Upper lobe of left lung (tissue), 4 donors: ENCODE data around the gene MACROD1.

ENCODE experiments used
- EP300 ChIP-seq, 4 donors: sonication (generic); formaldehyde crosslinking; IDR thresholded peaks; one replicate each; pipeline ENCODE4 v1.5.1; 2017; ENCODE audit warnings: antibody characterized with exemption in 4 of 4, control low read depth in 2 of 4
- POLR2A ChIP-seq, 4 donors: fragments of 450-650 bp; IDR thresholded peaks; one replicate each; pipeline ENCODE4 v1.5.1; 2016 to 2017; ENCODE audit warnings: antibody characterized with exemption in 4 of 4, mild to moderate bottlenecking in 2 of 4
- TF ChIP-seq, protein P1 (sequence below), 6 experiments: fragments of 450-650 bp in 4 of 6; fragments of 200-600 bp in 2 of 6; sonication (generic) in 2 of 6; IDR thresholded peaks; one replicate each; pipeline ENCODE4 v1.5.1; 2016 to 2019; ENCODE audit warnings: antibody characterized with exemption in 6 of 6

GRCh38 chr11:64126796-64127195 is 39.1 kb downstream of the MACROD1 start:
- TF ChIP-seq, protein P1, sequence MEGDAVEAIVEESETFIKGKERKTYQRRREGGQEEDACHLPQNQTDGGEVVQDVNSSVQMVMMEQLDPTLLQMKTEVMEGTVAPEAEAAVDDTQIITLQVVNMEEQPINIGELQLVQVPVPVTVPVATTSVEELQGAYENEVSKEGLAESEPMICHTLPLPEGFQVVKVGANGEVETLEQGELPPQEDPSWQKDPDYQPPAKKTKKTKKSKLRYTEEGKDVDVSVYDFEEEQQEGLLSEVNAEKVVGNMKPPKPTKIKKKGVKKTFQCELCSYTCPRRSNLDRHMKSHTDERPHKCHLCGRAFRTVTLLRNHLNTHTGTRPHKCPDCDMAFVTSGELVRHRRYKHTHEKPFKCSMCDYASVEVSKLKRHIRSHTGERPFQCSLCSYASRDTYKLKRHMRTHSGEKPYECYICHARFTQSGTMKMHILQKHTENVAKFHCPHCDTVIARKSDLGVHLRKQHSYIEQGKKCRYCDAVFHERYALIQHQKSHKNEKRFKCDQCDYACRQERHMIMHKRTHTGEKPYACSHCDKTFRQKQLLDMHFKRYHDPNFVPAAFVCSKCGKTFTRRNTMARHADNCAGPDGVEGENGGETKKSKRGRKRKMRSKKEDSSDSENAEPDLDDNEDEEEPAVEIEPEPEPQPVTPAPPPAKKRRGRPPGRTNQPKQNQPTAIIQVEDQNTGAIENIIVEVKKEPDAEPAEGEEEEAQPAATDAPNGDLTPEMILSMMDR (IDR thresholded peaks at IDR 0.05), result no peak
- TF ChIP-seq POLR2A (IDR thresholded peaks at IDR 0.05) (no peak), EP300 (IDR thresholded peaks at IDR 0.05) (no peak)
